IPS-NIHi7 (cell line): ENCODE measurements around the gene NXF1.
"Not testable (repeated sequence)": the region's sequence is repeated elsewhere in the genome, so short reads cannot be mapped to it uniquely, and the experiment has no call there.

Source experiments
- DNase-seq: peaks from one replicate; pipeline ENCODE4 v3.0.0; 2012; ENCODE audit warnings: mixed read lengths; ENCODE audit errors: extremely low spot score

The NXF1 gene

GRCh38 chr11:62805076-62805892, at the start of gene NXF1:
Gene NXF1 (minus strand): TSS chr11:62805440. CDS start chr11:62805356, 84 bp downstream.
- DNase-seq = peak; percentile 98

GRCh38 chr11:62854013-62854824, 49.0 kb upstream of the NXF1 start:
- DNase-seq = no peak

GRCh38 chr11:62853279-62853965, 48.2 kb upstream of the NXF1 start:
- DNase-seq = no peak

GRCh38 chr11:62852523-62853188, 47.4 kb upstream of the NXF1 start:
- no peak for DNase-seq

- no peak for DNase-seq
These were observed 46.7 kb upstream of the NXF1 start for GRCh38 chr11:62851807-62852522.

GRCh38 chr11:62850911-62851806, 45.9 kb upstream of the NXF1 start:
- no peak for DNase-seq

GRCh38 chr11:62847767-62848314, 42.6 kb upstream of the NXF1 start:
- DNase-seq = no peak

- no peak for DNase-seq
These were observed 40.9 kb upstream of the NXF1 start for GRCh38 chr11:62846177-62846576.

- DNase-seq = no peak
These were observed 38.9 kb upstream of the NXF1 start for GRCh38 chr11:62844154-62844553.

GRCh38 chr11:62843466-62843865, 38.2 kb upstream of the NXF1 start:
- no peak for DNase-seq

- not testable (repeated sequence) for DNase-seq
These were observed 37.7 kb upstream of the NXF1 start for GRCh38 chr11:62842891-62843290.

- peak; percentile 30 for DNase-seq
These were observed 37.0 kb upstream of the NXF1 start for GRCh38 chr11:62842171-62842741.

GRCh38 chr11:62841361-62842170, 36.3 kb upstream of the NXF1 start:
- peak; percentile 86 for DNase-seq

GRCh38 chr11:62840721-62841360, 35.6 kb upstream of the NXF1 start:
- DNase-seq = not testable (repeated sequence)

GRCh38 chr11:62839050-62839945, 34.1 kb upstream of the NXF1 start, which contains the start of gene WDR74:
Gene WDR74 (minus strand): TSS chr11:62839590. CDS start chr11:62839570, 20 bp downstream.
- peak; percentile 67 for DNase-seq

- DNase-seq = no peak
These were observed 30.1 kb upstream of the NXF1 start for GRCh38 chr11:62835336-62835735.
